Nucleus accumbens (tissue), 56 donors: ENCODE measurements around the gene VTN.

Source experiments
- DNase-seq, 56 donors: peaks; one replicate each; lab custom pipeline; 2025; lab: John Stamatoyannopoulos, UW

Gene VTN

DNA sequence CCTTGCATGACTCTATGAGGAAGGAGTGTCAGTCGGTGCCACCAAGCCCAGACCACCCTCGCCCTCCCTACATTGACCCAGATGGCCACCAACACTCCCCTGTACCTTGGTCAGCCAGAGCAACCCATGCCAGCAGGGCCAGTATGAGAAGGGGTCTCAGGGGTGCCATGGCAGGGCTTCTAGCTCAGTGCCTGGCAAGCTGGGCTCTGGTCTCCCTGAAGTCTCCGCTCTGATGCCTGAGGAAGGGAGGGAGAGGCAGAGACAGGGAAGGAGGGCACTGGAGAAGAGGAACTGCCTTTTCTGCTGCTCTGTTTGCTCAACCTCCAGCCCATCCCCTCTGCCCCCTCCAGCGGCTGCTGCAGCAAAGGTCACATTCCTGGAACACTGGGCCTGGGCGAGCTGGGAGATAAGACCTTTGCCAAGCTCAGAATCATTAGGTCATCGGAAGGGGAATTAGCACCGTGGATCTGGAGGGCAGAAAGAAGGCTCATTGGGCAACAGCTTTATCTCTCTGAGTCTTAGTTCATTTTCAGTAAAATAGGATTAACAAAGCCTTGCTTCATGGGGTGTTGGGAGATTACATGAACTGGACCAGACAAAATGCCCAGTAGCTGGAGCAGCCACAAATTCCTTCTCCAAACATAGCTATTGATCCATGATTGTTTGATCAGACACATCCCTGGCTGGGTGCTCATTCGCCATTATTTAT, at the start of gene VTN:
TSS of gene VTN (minus strand) at position 273 of the 709 bp plus-strand sequence. CDS start at position 169, 104 bp downstream.
- no peak for DNase-seq

DNA sequence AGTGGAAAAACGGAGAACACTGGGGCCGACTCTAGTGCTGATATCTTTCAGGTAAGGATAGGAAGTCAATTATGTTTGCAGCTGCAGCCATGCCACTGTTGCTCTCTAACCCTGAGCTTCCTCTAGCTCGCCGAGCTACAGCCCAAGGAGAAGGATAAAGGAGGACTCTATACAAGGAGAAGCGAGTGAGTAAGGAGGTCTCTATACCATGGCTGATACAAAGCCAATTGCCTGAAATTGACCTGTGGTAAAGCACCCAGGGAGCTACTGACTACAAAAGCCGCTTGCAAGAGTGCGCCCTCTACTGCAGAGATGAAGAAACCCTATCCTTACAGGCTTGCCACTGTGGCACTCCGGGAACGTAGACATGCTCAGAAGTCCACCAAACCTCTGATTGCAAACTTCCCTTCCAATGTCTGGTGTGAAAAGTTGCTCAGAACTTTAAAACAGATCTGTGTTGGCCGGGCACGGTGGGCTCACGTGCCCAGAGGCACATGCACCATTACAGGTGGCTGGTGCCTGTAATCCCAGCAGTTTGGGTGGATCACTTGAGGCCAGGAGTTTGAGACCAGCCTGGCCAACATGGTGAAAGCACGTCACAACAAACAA, 46.7 kb upstream of the VTN start:
- DNase-seq, result peak in 15 of 56 donors; percentile 5 to 45 (median 13)

- DNase-seq, result no peak
Measured at GRCh38 chr17:28415886-28416285, 45.8 kb upstream of the VTN start.

- no peak for DNase-seq
Measured at GRCh38 chr17:28413804-28414203, 43.7 kb upstream of the VTN start.

DNA sequence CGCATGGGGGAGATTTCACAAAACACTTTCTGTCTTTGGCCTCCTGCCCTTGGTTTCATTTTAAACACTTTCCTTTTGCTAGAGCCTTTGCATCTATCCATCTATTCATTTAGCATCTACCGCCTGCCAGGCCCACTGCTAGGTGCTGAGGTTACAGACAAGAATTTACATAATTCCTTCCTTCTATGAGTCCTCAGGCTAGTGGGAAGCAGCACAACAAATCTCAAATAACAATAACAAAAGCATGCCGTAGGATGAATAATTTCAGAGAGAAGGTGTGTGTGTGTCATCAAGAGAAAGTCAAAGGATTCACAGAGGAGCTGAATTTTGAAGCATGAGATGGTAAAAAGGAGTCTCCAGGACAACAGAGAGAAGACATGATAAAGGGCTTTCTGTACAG, 42.0 kb upstream of the VTN start:
- DNase-seq, result no peak

GRCh38 chr17:28407974-28408306, 37.8 kb upstream of the VTN start:
- no peak for DNase-seq

DNA sequence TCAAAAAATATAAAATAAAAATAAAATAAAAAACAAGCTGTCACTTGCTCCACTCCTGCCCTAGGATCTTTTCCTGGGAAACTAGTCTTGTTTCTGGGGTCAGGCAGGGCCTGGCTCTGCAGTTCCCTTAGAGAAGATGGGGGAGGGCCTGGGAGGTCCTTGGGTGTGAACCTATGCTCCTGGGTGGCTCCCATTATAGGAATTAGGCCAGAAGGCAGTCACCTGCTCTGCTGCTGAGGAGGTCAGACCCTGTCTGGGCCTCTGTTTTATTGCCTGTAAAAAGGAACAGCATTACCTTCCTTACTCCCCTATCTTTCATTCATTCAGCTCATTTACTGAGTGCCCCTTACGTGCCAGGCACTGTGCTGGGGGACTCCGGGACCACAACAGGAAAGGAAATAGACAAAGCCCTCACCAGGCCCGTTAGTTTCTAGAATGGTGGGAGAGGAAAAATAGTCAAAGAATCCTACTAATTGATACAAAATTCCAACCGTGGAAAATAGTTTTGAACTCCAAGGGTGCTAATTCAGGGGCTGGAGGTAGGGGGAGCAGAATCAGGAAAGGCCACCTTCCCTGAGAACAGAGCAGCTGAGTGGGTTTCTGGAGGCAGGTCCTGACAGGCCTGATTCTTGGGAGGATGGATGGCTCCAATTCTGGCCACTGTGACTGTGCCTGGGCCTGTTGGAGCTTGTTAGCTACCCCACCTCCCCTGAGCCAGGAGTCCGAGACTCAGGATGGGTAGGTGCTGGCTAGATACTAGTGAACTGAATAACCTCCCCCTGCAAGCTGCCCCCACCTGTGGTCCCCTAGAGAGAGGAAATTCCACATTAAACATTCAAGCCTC, 37.2 kb upstream of the VTN start:
- DNase-seq, result no peak

DNA sequence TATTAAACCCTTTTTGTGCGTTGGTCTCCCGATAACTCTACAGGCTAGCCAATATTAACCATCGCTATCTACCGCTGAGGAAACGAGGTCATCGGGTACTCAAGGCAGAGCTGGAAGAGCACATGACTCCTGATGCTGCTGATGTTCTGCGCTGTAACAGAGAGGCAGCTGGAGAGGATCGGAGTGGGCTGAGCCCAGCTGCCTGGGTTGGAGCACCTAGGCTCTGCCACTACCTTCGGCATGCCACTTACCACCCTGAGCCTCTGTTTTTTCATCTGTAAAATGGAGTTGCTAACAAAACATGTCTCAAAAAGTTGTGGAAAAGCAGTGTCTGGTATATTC, 36.3 kb upstream of the VTN start:
- DNase-seq, result peak in 11 of 56 donors; percentile 17 to 54 (median 33)

- peak in 44 of 56 donors; percentile 19 to 74 (median 47) for DNase-seq
Measured at GRCh38 chr17:28405632-28406472, 35.7 kb upstream of the VTN start, which contains the start of gene SLC46A1. Gene SLC46A1 (minus strand): TSS chr17:28406212. CDS start chr17:28406114, 98 bp downstream.

- DNase-seq, result peak in 11 of 56 donors; percentile 15 to 35 (median 24)
Measured at GRCh38 chr17:28404812-28405570, 34.9 kb upstream of the VTN start.

- no peak for DNase-seq
Measured at GRCh38 chr17:28404461-28404811, 34.3 kb upstream of the VTN start.

DNA sequence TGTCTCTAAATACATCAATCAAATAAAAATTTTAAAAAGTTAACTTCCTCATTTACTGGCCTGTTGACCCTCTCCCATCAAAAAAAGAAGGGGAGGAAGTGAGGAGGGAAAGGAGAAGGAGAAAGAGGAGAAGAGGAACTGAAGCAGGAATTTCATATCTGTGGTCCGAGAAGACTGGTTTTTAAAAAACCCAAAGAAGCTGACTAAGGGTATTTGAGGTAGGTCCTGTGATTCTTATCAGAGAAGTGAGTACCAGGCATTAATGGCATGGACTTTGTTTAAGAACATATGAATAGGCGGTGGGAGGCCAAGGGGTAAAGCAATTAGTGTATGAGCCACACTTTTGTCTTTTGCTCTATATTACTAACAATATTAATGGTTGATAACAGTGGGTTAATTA, 33.9 kb upstream of the VTN start:
- no peak for DNase-seq

- no peak for DNase-seq
Measured at GRCh38 chr17:28402844-28403243, 32.7 kb upstream of the VTN start.

GRCh38 chr17:28402224-28402630, 32.1 kb upstream of the VTN start:
- DNase-seq, result no peak

DNA sequence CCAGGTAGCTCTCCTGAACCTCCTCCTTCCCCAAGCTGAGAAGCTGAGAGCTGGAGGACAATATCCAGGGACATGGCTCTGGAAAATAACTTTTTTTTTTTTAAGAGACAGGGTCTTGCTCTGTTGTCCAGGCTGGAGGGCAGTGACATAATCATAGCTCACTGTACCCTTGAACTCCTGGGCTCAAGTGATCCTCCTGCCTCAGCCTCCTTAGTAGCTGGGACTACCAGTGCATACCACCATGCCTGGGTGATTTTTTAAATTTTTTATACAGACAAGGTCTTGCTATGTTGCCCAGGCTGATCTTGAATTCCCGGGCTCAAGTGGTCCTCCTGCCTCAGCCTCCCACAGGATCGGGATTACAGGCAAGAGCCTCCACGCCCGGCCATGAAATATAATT, 29.7 kb upstream of the VTN start:
- DNase-seq, result no peak

GRCh38 chr17:28398280-28398981, 28.3 kb upstream of the VTN start:
- no peak for DNase-seq

- DNase-seq, result no peak
Measured at GRCh38 chr17:28397687-28398279, 27.7 kb upstream of the VTN start.

DNA sequence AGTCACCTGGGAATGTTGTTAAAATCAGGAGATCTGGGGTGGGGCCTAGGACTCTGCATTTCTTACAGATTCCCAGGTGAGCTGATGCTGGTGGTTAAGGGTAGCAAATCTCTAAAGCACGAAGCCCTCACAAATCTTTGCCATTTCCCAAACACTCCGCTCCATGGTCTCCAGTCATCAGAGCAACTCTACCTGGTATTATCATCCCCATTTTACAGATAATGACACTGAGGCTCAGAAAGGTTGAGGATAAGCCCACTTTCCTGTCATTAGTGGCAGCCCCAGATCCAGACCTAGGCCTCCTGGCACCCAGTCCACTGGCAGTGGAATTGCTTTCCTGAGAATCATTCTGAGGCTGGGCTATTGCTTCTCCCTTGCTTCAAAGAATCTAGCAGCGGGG, 27.2 kb upstream of the VTN start:
- DNase-seq, result no peak
